Fibroblast of gingiva (primary cell): ENCODE results near the gene HOXB13.

Source experiments
- DNase-seq: peaks from one replicate; pipeline ENCODE4 v3.0.0-alpha.2; 2011; ENCODE audit warnings: low read depth

HOXB13 gene

DNA sequence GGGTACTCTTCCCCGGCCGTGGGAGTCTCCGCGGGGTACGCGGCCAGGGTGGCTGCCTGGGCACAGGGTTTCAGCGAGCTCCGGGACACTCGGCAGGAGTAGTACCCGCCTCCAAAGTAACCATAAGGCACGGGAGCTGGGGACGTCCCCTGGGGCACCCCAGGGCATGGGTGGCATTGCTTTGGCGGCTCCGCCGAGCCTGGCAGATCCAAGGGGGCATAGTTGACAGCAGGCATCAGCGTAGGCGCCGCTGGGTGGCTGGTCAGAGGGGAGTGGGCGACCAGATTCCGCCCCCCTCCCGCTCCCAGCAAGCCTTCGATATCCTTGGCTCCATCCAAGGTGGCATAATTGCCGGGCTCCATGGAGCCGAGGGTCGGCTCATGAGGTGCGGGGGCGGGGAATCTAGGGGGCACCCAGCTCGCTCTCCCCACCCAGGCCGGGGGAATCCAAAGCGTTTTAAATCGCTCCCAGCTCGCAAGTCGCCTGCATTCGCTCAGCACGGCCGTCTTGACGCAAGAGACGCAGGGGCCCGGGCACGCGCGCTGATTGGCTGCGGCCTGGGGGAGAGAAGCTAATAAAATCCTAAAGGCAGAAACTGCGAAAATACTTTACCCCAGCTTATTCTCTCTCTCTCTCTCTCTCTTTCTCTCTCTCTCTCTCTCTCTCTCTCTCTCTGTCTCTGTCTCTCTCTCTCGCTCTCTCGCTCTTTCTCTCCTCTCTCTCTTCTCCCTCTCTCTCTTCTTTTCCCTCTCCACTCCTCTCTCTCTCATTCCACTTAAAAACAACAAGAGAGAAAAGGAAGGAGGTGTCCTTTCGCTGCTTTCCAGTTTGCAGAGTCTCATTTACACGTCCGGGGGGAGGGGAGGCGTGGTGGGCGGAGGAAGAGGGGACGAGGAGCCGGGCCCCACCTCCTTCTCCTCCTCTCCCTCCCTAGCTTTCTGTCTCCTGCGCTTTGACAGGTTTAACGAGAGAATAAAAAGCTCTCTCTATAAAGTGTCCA lies at the start of gene HOXB13:
HOXB13 (minus strand) TSS at position 519 of the 1,000 bp plus-strand sequence; CDS start at position 362, 157 bp downstream.
- DNase-seq: peak; percentile 5

DNA sequence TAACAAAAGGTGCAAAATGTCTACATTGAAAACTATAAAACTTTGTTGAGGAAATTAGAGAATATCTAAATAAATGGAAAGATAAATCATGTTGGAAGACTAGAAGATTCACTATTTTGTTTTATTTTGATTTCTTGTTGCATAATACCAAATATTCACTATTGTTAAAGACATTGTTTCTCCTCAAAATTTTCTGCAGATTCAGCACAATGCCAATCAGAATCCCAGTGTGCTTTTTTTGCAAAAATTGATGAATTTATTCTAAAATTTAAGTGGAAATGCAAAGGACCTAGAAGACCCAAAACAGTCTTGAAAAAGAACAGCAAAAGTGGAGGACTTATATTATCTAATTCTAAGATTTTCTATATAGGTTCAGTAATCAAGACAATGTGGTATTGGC lies 48.1 kb upstream of the HOXB13 start:
- DNase-seq: no peak

DNA sequence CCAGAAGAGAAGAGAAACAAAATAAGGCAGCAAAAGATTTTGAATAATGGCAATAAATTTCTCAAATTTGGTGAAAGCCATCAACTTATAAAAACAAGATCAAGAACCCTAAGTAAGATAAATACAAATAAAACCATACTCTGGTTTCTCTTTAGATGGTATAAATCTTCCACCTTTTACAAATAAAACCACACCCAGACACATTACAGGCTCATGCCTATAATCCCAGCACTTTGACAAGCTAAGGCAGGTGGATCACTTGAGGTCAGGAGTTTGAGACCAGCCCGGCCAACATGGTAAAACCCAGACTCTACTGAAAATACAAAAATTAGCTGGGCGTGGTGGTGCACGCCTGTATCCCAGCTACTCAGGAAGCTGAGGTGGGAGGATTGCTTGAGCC lies 44.7 kb upstream of the HOXB13 start:
- DNase-seq: no peak

DNA sequence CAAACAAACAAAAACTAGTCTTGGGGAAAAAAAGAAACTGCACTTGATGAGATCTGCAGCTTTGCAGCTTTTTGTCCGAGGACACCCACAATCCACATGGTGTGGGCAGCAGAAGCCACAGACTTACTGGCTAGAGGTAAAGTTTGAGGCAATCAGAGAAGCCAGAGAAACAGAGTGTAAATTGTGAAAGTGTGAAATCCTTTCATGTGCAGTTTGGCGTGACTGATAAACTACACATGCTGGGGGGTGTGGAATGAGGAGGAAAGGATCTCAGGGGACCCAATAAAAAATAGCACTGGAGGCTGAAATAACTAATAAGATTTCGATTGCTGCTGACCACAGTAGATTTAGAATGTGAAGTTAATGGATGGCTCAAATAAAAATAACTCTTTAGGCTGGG lies 42.4 kb upstream of the HOXB13 start:
- DNase-seq: no peak

DNA sequence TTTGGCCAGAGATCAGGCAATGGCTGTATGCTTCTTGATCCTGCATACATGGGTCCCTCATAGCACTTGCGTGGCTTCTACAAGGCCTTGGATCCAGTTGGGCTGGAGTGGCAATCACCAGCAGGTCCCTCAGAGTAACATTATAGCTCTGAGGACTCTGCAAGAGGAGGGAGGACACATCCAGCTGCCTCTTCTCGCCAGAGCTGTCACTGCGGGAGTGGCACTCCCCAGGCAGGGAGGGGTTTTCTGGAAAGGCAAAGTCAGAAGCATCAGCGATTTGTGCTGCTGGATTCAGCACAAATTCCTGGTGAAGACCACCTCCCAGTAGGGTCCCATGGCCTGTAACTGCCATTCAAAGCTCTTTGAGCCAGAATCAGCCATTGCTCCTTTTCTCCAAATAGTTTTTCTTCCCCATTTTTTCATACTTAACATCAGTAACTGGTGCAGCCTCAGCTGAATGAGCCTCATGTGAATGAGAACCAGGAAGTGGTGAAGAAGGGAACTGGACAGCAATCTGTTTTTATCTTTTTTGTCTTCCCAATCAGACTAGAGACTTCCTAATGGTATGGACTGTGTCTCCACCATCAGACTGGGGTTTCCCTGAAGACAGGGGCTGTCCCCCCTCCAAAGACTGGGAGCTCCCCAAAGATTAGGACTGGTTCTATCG lies 40.6 kb upstream of the HOXB13 start:
- DNase-seq: no peak

DNA sequence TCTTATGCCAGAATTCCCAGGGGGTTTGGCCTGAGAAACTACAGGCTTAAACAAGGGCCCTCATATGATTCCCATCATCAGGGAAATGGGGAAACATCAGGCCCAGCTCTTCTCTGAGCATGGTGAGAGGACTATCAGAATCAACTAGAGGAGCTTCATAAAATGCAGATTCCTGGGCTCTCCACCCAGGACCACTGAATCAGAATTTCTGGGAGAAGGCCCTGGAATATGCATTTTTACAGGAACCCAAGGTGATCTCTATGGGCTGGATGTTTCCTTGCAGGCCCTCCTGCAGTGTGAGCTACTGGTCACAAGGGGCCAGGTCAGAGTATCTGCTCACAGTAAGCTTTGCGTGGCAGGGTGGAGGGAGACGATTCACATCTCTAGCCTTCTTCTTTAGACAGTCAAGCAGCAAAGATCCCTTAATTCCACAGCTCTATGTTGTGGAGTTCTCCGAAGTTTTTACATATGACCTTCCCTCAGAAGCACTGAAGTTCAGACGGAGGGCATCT lies 38.8 kb upstream of the HOXB13 start:
- DNase-seq: no peak

DNA sequence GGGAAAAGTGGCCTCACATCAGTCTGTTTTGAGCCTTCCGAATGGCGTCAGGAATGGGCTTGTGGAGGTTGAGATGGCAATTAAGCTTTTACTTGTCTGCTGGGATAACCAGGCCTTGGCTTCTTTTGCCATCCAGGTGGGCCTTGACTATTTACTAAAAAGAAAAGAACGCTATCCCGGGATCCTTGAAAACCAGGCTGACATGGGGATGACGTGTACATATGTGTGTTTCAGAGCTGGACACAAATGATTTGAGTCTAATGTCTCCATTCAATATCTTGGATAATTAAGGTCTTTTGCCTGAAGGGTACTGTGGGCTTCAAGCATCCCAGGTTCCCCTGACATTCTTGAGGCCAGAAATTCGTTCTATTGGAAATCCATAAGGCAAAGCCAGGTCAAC lies 32.6 kb upstream of the HOXB13 start:
- no peak for DNase-seq

DNA sequence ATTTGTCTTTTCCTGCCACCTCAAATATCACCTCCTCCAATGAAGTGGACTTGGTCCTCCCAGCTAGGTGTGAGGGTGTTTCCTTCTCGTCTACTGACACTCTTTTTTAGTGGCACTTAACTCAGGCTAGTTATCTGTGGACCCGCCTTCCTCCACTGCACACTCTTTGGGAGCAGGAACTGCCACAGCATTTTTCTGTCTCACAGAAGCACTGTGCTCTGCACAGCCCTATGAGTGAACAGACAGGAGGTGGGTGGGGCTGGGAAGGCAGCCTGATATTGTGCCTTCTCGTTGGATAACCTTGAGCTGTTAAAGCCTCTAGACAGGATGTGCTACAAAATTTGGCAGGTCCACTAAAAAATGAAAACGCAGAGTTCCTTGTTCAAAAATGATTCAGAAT lies 31.9 kb upstream of the HOXB13 start:
- no peak for DNase-seq

DNA sequence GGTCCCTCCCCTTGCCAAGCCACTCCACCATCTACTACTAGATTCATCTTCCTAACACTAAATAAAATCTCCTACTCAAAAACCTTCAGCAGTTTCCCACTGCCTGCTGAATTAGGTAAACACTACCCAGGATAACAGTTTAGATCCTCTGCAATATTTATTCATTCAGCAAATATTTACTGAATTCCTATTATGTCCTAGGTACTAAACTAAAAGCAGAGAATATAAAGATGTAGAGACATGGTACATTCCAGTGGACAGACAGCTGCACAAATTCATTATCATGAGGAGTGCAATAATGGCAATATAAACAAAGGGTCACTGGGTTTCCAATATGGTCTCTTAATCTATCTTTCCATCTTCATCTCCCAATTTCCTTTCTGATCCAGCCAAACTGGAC lies 30.7 kb upstream of the HOXB13 start:
- no peak for DNase-seq

DNA sequence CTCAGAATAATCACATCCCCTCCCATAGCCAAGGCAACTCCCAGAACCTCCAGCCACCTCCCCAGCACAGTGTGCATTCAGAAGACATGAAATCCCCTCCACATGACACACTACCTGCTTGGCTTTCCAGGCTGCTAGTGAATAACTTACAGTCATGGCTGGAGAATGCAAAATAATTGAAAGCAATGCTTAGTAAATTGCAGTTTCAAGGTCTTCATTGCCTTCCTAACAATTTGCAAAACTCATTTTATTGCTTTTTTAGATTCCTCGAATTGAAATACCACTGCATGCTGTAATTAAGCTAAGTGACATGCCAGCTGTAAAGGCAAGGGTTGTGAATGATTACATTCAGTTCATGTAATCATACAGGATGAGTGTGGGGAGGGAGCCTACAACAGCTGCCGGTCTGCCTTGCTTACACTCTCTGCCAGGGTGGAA lies 29.0 kb upstream of the HOXB13 start:
- DNase-seq: no peak

DNA sequence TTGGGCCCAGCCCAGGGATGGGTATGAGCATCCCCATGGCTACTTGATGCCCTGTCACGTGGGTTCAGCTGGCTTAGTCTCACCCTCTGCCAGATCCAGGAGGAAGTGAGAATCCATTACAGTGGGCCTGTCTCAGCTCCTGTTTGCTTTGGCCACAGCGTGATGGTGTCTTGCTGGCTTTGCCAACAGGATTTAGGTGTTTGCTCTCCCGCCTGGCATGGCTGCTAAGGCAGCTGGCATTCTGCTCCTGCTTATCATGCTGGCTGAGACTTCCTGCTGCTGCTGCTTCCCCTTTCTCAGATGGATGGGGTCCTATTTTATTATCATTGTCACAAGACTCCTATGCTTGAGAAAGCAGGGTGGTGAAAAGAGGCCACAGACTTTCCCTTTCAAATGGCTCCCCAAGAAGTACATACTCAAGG lies 28.3 kb upstream of the HOXB13 start:
- no peak for DNase-seq

DNA sequence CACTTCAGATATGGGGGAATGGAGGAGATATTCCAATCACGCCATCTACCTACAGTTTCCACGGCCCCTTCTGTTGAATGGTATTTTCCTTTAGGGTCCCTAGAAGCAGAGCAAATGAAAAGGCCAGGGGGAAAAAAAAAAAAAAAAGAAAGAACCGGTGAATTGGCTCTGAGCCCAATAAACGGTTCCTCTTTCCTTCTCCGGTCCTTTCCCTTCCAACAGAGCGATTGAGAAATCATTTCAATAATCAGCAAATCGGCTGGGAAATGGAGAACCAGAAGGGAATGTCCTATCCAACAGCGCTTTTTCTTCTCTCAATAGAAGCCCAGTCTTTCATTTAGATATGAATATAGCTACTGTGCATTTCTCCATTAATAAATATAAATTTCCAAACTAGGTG lies 26.8 kb upstream of the HOXB13 start:
- no peak for DNase-seq

DNA sequence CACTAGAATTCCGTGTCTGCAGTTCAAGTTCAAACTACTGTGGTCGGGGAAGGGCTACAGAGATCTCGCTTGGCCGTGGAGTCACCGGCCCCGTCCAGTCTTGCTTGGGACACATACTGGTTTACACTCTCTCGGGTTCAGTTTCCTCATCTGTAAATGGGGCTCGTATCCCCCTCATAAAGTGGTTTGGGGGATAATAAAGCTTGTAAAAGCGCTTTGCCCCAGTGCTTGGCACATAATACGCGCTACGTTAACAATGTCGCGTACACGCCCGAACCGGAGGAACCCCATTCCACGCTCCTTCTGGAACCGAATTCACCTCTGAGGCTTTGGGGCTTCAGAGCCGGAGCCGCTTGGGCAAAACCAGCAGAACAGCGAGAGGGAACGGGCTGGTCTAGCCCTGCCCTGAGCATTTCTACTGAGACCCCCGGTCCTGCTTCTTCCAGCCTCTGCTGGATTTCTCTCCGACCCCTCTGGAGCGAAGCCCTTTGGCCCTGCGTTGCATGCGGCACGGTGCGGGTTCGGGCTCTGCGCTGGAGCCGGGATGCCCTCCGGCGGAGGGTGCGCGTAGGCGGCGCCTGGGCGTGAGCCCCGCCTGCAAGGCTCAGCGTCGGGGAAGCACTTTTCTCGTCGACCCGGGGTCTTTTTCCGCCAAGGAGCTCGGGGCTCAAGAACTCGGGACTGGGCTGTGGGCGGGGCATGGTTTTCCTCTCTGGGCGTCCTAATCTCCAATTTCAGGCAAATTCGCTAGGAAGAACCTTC lies 26.1 kb upstream of the HOXB13 start:
- DNase-seq: no peak

DNA sequence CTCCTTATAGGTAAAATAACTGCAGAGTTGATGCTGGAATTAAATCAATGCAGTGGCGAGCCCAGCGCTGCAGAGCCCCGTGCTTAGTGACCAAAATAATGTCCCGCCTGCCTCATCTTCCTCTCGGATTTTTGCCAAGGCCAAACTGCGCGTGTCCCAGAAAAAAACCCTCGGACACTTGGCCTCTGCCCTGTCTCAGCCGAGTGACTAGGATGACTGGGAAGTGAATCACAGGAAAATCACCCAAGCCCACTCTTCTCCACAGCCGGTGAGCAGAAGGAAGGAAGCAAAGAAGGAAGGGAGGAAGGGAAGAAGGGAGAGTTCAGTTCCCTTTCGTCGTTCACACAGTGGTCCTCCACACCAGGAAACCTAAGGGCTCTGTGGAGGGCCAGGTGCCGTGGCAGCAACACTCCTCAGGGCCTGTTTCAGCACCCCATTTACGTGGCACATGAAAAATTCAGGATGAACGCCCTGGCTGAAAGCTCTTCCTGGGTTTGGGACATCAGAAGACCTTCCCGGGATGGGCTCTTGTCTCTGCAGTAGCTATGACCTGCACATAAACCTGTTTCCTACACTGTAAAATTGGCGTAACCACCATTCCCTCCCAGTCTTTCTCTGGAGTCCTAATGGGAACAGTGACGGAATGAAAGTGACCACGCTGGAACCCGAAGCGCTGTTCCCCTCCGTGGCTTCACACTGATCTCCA lies 25.4 kb upstream of the HOXB13 start:
- no peak for DNase-seq

DNA sequence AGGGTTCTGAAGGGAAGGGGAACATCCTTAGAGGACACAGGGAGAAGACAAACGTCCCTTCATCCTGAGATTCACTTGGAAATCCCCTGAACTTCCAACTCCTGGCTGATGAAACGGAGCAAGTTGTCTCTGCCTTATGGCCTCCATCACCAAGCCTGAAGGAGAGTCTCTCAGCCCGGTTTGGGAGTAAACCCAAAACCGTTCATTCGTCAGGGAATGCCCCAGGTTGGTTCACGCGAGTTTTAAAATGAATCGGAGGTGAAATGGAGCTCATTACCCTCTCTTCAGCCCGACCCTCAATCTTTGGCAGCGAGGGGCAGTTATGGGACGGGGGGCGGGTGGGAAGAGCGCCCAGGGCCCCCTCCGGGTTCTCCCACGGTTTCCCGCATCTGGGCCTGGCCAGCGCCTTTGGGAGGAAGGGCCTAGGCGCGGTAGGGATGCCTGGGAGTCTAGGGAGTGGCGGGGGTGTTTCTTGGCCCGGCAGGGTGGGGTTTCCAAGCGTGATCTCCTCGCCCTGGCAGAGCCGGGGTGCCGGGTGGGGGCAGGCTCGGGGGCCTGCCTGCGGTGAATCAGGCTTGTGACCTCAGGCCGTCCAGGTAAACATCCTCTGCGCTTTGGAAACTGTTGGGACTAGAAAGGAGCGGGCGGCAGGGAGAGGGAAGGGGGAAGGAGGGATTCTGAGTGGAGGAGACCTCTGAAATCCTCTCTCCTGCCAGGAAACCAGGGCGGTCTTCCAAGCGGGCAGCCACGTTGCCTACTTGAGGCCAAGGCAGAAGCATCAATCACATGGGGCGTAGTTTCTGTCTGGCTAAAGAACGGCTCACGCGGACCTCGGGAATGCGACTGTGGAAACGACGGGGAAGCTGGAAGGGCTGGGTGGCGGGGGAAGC lies 24.1 kb upstream of the HOXB13 start:
- no peak for DNase-seq

DNA sequence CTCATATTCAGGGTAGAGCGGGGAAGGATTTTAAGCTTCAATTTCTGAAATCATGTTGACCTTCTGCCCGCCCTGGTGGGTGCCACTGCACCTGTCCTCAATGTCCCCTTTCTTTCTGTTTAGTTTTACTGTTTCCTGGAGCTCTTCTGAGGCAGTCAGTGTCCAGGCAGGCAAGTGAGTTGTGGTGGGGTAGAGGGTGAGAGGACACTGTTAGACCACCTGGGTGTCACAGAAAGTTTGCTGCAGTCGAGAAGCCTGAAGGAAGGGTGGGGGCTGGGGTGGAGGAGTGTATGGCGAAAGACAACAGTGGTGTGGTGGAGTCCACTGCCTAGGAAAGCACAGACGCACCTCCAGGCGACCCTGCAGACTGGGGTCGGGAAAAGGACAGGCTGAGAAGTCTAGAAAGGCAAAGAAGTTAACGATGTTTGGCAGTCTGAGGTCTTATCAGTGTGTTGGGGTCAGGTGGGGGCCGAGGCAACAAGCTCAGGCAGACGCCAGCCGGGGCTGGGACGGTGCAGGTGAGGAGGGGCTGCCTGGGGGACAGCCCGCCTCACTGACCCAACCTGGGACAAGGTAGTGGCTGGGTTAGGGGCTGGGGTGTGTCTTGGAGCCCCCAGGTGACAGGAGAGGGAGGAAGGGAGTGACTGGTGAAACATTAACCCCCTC lies 23.3 kb upstream of the HOXB13 start:
- no peak for DNase-seq

DNA sequence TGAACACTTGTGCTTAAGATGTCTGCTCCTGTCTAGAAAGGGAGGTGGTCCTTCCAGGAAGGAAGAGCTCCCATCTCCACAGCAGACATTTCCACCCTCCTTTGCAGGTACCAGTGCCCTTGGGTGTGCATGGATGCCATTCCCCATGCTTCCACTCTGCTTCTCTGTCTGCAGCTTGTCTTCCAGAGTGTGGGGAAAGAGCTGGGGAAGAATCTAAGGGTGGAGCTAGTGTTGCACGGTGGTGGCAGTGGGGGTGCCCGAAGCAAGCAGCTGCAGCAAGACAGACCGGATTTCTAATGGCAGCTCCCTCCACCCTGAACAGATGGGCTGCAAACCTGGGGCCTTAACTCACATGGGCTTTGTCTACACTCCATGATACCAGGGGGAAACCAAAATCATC lies 22.6 kb upstream of the HOXB13 start:
- DNase-seq: no peak

DNA sequence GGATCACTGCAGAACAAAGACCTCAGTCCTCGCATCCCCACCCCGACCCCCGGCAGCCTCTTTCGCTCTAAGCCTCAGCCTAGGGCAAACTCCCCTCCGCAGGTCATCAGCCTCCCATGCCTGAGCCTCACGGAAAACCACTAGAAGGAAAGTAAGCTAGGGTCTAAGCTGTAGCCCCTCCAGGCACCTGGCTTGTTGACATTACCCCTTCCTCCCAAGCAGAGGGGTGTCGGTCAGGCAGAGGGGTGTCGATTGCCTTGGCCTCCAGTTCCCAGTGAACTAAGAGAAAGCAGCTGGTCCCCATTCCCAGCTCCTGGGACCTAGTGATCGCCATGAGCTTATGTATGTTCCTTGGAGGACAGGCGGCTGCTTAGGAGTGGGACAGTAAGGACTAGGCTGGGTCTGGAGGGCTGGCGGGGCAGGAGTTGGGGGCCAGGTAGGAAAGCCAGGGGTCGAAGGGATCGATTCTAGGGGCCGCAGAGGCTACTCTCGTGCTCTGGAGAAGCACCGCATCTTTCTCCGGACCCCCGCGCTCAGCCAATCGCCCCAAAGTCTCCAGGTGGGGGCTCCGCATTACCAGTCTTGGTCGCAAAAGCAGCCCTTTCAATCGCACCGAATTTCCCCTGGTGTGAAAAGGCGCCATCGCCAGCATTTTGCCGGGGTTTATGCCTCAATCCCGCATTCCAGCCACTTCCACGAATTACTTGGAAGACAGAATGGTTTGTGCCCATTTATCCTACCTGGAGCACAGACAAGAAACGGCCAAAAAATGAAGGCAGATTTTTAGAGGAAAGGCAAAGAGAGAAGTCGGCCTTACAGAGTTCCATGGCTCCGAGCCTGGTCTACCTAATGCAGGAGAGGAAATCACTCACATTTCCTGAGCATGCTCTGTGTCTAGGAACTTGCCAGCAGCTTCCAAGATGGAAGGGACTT lies 21.3 kb upstream of the HOXB13 start:
- DNase-seq: no peak
